ENCODE measurements around the gene RBFOX2. TPM values are rescaled to one million over a fixed set of nuclear protein-coding genes. Genes with fewer than 3 reads are reported as not detected.
A peak's percentile ranks its signal among the peaks of the same experiment; 100 is the strongest.

The RBFOX2 gene
- polyA plus RNA-seq, 1 of the 3 experiments (the other 2 are of a cell fraction) = 115 TPM

- Histone ChIP-seq H4K20me1 (ENCODE audit: insufficient read depth) (peaks cover 88% of the 10 kb centered on the region), H2AFZ (ENCODE audit: low read depth) (no peak overlapping the region), H3K79me2 (ENCODE audit: insufficient read depth) (peaks cover 87% of the 10 kb centered on the region), H3K4me3 (ENCODE audit: low read depth in 2 of 2, low read length in 1 of 2) (no peak overlapping the region), H3K9me3 (no peaks in the 10 kb centered on the region), H3K4me1 (ENCODE audit: control insufficient read depth in 1 of 2, insufficient read depth in 2 of 2, low read depth in 1 of 2, low read length in 1 of 2) (peaks cover 10 to 33% of the 10 kb centered on the region in 2 experiments), H3K4me2 (no peak overlapping the region), H3K9me2 (no peaks in the 10 kb centered on the region), H3K36me3 (replicated peaks in 1 of 2; ENCODE audit: control insufficient read depth in 1 of 2, insufficient read depth in 2 of 2, low read length in 1 of 2) (peaks cover 0 to 8% of the 10 kb centered on the region in 2 experiments), H3K9ac (no peak overlapping the region), H3K27ac (ENCODE audit: low read depth in 2 of 2, low read length in 1 of 2) (no peak overlapping the region), H3K27me3 (ENCODE audit: insufficient read depth) (no peaks in the 10 kb centered on the region), H3F3A (replicated peaks; ENCODE audit: insufficient read depth) (peaks cover 18% of the 10 kb centered on the region)
- ChIA-PET CTCF (interaction anchor here (0.6 to 2.4 kb wide), 7 partner anchors 8 to 278 kb away, joined by 3 to 6 read pairs (median 5); no protein-coding TSS in a partner anchor), POLR2A (no interaction called here)
- TF ChIP-seq POLR2AphosphoS5 (IDR thresholded peaks at IDR 0.05; ENCODE audit: low read depth, low read length) (no peak), ELF1 (IDR thresholded peaks at IDR 0.05) (no peak), FOXM1 (IDR thresholded peaks at IDR 0.05; ENCODE audit: low read depth) (no peak), CTCF (IDR thresholded peaks at IDR 0.05) (no peak)
- DNase-seq = no peak
- WGBS (ENCODE audit: low lambda C conversion rate) = 73% methylated on average over 6 of the region's 6 CpGs
Observed at GRCh38 chr22:35904752-35905151, 123.9 kb downstream of the RBFOX2 start.

GRCh38 chr22:35904336-35904692 is 124.3 kb downstream of the RBFOX2 start:
- peaks cover 14 to 33% of the 10 kb centered on the region in 2 experiments for H3K4me1 ChIP-seq (ENCODE audit: control insufficient read depth in 1 of 2, insufficient read depth in 2 of 2, low read depth in 1 of 2, low read length in 1 of 2)
- TF ChIP-seq FOXM1 (IDR thresholded peaks at IDR 0.05; ENCODE audit: low read depth) (no peak), CHD2 (IDR thresholded peaks at IDR 0.05; ENCODE audit: low read length, partially characterized antibody) (no peak), TEAD4 (IDR thresholded peaks at IDR 0.05; ENCODE audit: borderline replicate concordance, insufficient read depth) (no peak), FOXJ3 (CRISPR knock-in tag; IDR thresholded peaks at IDR 0.05) (no peak), RAD21 (IDR thresholded peaks at IDR 0.05; ENCODE audit: low read length) (no peak), RCOR1 (IDR thresholded peaks at IDR 0.05; ENCODE audit: low read length) (no peak), CTCF (IDR thresholded peaks at IDR 0.05) (no peak), PBX3 (IDR thresholded peaks at IDR 0.05) (no peak), SIN3A (IDR thresholded peaks at IDR 0.05; ENCODE audit: borderline replicate concordance, low read depth, low read length) (no peak), NFIC (IDR thresholded peaks at IDR 0.05; ENCODE audit: borderline replicate concordance) (no peak), ELF1 (IDR thresholded peaks at IDR 0.05) (no peak), YY1 (IDR thresholded peaks at IDR 0.05; ENCODE audit: low read depth) (no peak), RFX5 (IDR thresholded peaks at IDR 0.05; ENCODE audit: low read length) (no peak), MXI1 (IDR thresholded peaks at IDR 0.05; ENCODE audit: low read depth, low read length) (no peak), EZH2phosphoT487 (IDR thresholded peaks at IDR 0.05; ENCODE audit: borderline replicate concordance, low read depth) (no peak)
- ChIA-PET CTCF (interaction anchor here (0.6 to 2.4 kb wide), 6 partner anchors 8 to 277 kb away, joined by 3 to 6 read pairs (median 4); no protein-coding TSS in a partner anchor), POLR2A (no interaction called here)
- H3K9me2 ChIP-seq = no peaks in the 10 kb centered on the region
- H3K4me2 ChIP-seq = no peak overlapping the region
- H3K27me3 ChIP-seq (ENCODE audit: insufficient read depth) = no peaks in the 10 kb centered on the region
- peaks cover 0 to 8% of the 10 kb centered on the region in 2 experiments for H3K36me3 ChIP-seq (replicated peaks in 1 of 2; ENCODE audit: control insufficient read depth in 1 of 2, insufficient read depth in 2 of 2, low read length in 1 of 2)
- H4K20me1 ChIP-seq (ENCODE audit: insufficient read depth) = peaks cover 88% of the 10 kb centered on the region
- peaks cover 23% of the 10 kb centered on the region for H3F3A ChIP-seq (replicated peaks; ENCODE audit: insufficient read depth)
- peaks cover 87% of the 10 kb centered on the region for H3K79me2 ChIP-seq (ENCODE audit: insufficient read depth)
- no peak overlapping the region for H3K4me3 ChIP-seq (ENCODE audit: low read depth in 2 of 2, low read length in 1 of 2)
- peak overlapping the region in 1 of 2 experiments; percentile 14; a peak in 1 of 4 replicates for H3K27ac ChIP-seq (ENCODE audit: low read depth in 2 of 2, low read length in 1 of 2)
- DNase-seq = no peak
- 56% methylated on average over 2 of the region's 2 CpGs for WGBS (ENCODE audit: low lambda C conversion rate)
- no peak overlapping the region for H2AFZ ChIP-seq (ENCODE audit: low read depth)
- no peak overlapping the region for H3K9ac ChIP-seq
- no peaks in the 10 kb centered on the region for H3K9me3 ChIP-seq
